HG03571 (cell line): ENCODE data around the gene C17orf58.
A peak's percentile ranks its signal among the peaks of the same experiment; 100 is the strongest.
"Not testable (repeated sequence)": the region's sequence is repeated elsewhere in the genome, so short reads cannot be mapped to it uniquely, and the experiment has no call there.

Experiments used
- ATAC-seq: cut with Tn5 transposase; IDR thresholded peaks from one replicate; pipeline ENCODE4 v1.9.1; 2021; ENCODE audit not compliant: unreplicated experiment

The C17orf58 gene

DNA sequence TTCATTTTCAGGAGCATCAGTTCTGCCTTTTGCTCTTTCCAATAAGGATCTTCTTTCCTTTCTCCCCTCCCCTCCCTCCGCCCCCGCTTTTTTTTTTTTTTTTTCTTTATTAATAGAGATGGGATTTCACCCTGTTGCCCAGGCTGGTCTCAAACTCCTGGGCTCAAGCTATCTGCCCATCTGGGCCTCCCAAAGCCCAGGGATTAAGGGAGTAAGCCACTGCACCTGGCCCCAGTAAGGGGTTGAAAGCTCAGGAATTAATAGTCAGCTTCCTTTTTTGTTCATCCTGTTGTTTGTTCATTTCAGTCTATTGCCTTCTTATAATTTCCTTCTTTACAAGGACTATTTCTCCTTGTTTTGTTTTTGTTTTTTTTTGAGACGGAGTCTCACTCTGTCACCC is 7.9 kb upstream of the C17orf58 start:
- no peak for ATAC-seq

DNA sequence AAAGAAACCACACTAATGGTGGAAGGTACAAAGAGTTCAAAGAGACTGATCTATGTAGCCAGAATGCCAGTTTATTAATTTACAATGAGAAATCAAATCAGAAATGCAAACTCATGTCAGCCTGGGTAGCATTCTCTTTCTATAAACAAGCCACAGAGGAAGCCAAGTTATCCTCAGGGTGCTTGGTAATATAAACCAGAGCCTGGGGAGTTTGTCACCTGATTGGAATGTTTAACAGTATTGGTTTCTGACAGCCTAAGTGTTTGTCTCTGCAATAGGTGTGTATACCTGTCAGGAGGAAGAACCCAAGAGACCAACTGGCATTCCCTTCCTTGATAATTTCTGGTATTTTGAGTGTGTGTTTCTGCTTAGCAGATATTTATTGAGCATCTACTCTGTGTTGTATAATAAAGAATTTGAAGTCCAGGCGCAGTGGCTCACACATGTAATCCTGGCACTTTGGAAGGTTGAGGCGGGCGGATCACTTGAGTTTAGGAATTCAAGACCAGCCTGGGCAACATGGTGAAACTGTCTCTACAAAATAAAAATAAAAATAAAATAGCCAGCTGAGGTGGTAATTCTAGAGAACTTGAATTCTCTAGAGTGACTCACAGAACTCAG is 3.1 kb upstream of the C17orf58 start:
- ATAC-seq: no peak

- ATAC-seq: no peak
Observed at GRCh38 chr17:67998466-67998865, 2.2 kb upstream of the C17orf58 start.

GRCh38 chr17:67995570-67996263 is 552 bp downstream of the C17orf58 start:
- no peak for ATAC-seq

GRCh38 chr17:67994817-67995569 is 1.3 kb downstream of the C17orf58 start:
- no peak for ATAC-seq

GRCh38 chr17:67993998-67994361 is 2.3 kb downstream of the C17orf58 start:
- no peak for ATAC-seq

GRCh38 chr17:67993153-67993997 is 2.9 kb downstream of the C17orf58 start:
- ATAC-seq: peak; percentile 69

- ATAC-seq: no peak
Observed at GRCh38 chr17:67992548-67993152, 3.6 kb downstream of the C17orf58 start.

- ATAC-seq: no peak
Observed at GRCh38 chr17:67990909-67991308, 5.4 kb downstream of the C17orf58 start.

DNA sequence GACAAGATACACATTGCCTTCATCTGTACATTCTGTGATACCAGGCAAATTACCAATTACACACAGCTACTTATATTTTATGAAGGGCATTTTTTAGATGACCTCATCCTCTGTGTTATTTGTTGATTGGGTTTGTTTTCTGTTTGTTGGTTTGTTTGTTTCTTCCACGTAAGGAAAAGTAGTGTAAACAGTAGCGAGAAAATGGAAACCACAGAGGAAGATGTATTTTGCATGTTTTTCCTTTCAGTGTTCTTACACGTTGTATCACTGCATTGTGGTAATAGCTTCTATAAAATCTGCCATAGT is 12.9 kb downstream of the C17orf58 start:
- no peak for ATAC-seq

DNA sequence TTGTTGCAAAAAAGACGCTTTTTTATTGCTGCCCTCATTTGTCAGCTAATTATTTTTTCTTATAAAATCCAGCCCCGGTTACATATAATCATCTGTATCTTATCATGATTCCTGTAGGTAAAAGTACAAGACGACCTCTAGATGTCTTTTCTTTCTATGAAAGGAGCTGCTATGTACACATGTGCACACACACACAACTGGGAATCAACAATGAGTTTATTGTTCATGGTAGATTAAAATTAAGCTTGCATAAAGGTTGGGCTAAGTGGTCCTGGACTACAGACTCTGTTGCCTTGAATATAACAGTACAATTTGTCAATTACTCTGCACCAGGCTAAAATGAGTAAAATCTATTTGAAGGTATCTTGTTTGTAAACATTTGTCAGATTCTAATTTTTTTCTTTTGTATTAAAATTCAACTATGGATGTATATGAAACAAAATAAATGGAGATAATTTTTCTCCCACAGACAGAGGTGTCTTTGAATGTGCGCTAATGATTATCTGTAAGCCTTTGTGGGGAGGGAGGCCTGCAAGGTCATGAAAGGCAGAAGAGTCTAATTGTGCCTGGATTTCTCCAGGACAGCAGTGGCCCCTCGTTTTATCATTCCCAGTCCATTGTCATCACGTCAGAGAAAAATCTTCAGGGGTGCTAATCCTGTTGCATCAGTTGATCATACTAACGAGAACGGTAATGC is 13.4 kb downstream of the C17orf58 start:
- ATAC-seq: no peak

DNA sequence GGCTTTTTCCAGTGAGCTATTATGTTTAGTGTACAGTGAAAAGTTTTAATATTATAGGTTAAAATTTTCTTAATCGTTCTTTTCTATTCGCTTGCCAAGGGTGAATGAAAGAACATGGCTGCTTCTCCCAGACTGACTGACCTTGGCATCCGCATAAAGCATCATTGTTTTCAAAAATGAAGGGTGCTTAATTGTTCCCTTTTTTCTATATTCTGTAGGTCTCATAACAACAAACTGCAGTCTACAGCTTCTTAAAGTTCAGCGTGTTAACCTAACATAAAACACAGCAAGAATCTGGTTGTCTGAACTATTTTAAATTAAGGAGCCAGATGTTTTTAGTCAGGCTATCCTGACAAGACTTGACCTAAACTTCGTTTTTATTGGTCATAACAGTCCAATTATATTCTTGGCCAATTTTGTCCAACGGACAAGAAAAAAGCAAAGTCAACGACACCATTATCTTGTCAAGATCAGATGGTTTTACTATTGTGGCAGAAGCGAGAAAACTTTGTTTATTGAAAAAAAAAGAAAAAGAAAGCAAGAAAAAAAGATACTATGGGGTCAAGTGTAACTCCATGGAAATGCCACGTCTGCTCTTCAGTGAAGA is 14.1 kb downstream of the C17orf58 start:
- no peak for ATAC-seq

- ATAC-seq: not testable (repeated sequence)
Observed at GRCh38 chr17:67980883-67981282, 15.4 kb downstream of the C17orf58 start.

- ATAC-seq: no peak
Observed at GRCh38 chr17:67980456-67980855, 15.8 kb downstream of the C17orf58 start.

DNA sequence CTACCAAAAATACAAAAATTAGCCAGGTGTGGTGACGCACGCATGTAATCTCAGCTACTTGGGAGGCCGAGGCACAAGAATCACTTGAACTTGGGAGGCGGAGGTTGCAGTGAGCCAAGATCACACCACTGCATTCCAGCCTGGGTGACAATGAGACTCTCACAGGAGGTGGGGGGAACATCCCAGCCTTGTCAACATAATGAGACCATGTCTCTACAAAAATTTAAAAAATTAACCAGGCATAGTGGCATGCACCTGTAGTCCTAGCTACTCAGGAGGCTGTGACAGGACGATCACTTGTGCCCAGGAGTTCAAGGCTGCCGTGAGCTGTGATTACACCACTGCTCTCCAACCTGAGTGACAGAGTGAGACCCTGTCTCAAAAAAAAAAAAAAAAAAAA is 20.0 kb downstream of the C17orf58 start:
- not testable (repeated sequence) for ATAC-seq

- ATAC-seq: no peak
Observed at GRCh38 chr17:67974598-67975066, 21.6 kb downstream of the C17orf58 start.

DNA sequence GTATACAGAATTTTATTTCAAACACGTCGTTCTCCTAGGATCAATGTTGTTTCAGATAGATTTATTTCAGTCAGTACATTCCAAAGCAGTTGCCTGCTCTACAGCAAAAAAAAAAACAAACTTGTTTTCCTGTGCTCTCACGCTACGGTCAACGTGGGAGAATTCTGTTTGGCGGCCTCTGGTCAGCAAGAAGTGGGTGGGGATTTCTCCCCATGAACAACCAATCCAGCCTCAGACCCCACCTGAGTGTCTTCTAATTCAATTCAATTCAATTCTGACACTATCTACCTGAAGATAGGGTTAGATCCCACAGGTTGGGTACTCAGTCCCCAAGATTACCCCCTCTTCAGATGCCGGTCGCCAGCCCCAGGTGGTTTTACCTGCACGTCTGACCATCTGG is 22.1 kb downstream of the C17orf58 start:
- no peak for ATAC-seq

GRCh38 chr17:67970783-67971182 is 25.5 kb downstream of the C17orf58 start:
- no peak for ATAC-seq

DNA sequence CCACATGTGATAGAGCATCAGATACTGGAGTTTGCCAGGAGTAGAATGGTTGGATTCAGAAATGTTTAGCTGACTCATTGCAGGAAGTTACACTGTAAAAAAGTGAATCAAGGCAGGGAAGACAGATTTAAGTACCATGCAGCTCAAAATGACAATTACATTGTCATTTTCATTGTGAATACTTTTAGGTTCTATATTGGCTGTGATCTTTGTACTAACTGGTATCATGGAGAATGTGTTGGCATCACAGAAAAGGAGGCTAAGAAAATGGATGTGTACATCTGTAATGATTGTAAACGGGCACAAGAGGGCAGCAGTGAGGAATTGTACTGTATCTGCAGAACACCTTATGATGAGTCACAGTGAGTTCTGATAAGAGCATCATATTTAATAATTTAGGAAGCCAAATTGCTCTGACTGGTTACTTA is 33.1 kb downstream of the C17orf58 start:
- not testable (repeated sequence) for ATAC-seq

DNA sequence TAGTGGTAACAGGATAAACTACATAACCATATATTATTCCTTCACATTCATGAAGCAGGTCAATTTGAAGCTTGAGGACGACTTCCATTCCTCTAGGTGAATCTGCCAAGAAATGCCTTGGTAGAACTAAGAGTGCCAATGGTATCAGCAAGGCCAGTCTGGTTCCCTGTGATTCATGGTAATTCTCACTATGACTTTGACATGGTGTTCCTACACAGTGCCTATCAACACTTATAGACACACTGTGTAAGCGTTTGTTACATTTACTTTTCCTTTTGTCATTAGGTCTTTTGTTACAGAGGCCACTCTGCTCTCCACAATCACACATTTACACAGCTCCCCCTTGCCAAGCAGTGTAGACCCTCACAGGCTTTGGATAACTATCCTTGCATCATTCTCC is 34.1 kb downstream of the C17orf58 start:
- not testable (repeated sequence) for ATAC-seq
